Measurements from ENCODE around the gene RADIL. TPM values are rescaled to one million over a fixed set of nuclear protein-coding genes. Genes with fewer than 3 reads are reported as not detected.

RADIL gene
- total and polyA plus RNA-seq, 2 of the 13 experiments (the other 11 are each of a cell fraction or from before 2014, with no cell fraction given): 0.05 to 0.09 TPM

DNA sequence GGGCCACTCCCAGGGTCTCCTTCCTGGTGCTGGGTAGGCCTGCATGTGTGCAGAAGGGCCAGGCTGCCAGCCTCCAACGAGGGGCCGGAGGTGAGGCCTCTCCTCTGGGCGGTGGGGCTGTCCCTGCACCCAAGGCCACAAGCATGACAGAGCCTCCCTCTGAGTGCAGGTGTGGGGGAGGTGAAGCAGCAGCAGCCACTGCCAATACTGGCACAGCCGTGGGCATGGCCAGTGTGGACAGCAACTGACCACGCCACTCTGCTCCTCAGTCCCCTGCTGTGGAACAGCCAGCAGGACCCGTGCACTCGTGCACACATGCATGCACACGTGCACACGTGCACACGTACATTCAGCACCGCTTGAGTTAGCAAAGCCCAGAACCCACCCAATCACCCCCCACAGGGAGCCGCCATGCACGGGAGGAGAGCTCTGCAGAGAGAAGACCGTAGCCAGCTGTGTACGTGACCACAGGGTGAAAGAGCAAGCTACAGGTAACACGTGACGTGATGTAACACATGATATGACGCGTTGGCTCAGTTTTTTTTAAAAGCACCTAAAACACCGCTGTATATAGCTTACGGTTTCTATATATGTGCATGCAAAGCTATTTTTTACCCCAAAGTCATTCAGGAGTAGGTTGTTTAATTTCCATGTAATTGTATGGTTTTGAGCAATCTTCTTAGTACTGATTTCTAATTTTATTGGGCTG is 44.7 kb downstream of the RADIL start:
- H3K79me2 ChIP-seq (ENCODE audit: insufficient read depth, low read length): no peaks in the 10 kb centered on the region
- H3K9me3 ChIP-seq (ENCODE audit: low read length): no peaks in the 10 kb centered on the region
- no peak overlapping the region for H3K9ac ChIP-seq (ENCODE audit: insufficient read depth, low read depth, low read length)
- CTCF ChIA-PET (ENCODE audit: low intra/inter-chr PET ratio, low total read pairs): no interaction called here
- POLR2A ChIA-PET: no interaction called here
- no peak overlapping the region for H3K27ac ChIP-seq (ENCODE audit: extremely low read length, insufficient read depth, low read length)
- no peak overlapping the region; the same call in 1 of the 2 replicates for H3K4me2 ChIP-seq (ENCODE audit: low read depth, low read length)
- no peak overlapping the region for H2AFZ ChIP-seq (ENCODE audit: low read length)
- peaks cover 28% of the 10 kb centered on the region for H3K4me1 ChIP-seq (ENCODE audit: insufficient read depth, low read length)
- in situ Hi-C loops (cut with HindIII; ENCODE audit: extremely low pct_ligation_motif_present, low pct_unique_long_range_greater_than_20kb) (no loop called here), intact Hi-C loops (cut with micrococcal nuclease; ENCODE audit: unreplicated experiment) (no loop called here)
- DNase-seq (ENCODE audit: low spot score) (no peak), ATAC-seq (peak; percentile 28), FAIRE-seq (no peak)
- WGBS (ENCODE audit: low lambda C conversion rate): 49% methylated on average over 16 of the region's 21 CpGs
- H3K36me3 ChIP-seq (replicated peaks in 1 of 2; ENCODE audit: control insufficient read depth in 1 of 2, insufficient read depth in 2 of 2, low read length in 2 of 2): no peaks in the 10 kb centered on the region
- no peaks in the 10 kb centered on the region for H4K20me1 ChIP-seq (ENCODE audit: insufficient read depth, low read length)
- H3K4me3 ChIP-seq (replicated peaks in 1 of 3; ENCODE audit: insufficient read depth in 1 of 3, low read depth in 2 of 3, low read length in 3 of 3): no peak overlapping the region
- peaks cover 4 to 21% of the 10 kb centered on the region in 2 experiments; a peak in 4 of 5 replicates for H3K27me3 ChIP-seq (ENCODE audit: control insufficient read depth in 1 of 2, insufficient read depth in 2 of 2, low read length in 2 of 2)
- BruUV-seq (replicated peaks): no TSS peak
- TF ChIP-seq ZNF235 (CRISPR knock-in tag; IDR thresholded peaks at IDR 0.05; ENCODE audit: borderline replicate concordance) (no peak), CREB1 (IDR thresholded peaks at IDR 0.05) (peak; percentile 59; the same call in 1 of the 2 replicates), CREB1 (CRISPR knock-in tag; IDR thresholded peaks at IDR 0.05) (no peak), ZNF124 (CRISPR knock-in tag; IDR thresholded peaks at IDR 0.05) (no peak), ZBTB21 (CRISPR knock-in tag; IDR thresholded peaks at IDR 0.05) (peak; percentile 33; the same call in 1 of the 2 replicates), EED (CRISPR knock-in tag; IDR thresholded peaks at IDR 0.05) (no peak), LCORL (IDR thresholded peaks at IDR 0.05) (no peak), LCORL (CRISPR knock-in tag; IDR thresholded peaks at IDR 0.05) (no peak), ZNF687 (CRISPR knock-in tag; IDR thresholded peaks at IDR 0.05) (peak; percentile 32; the same call in 1 of the 2 replicates), REL (CRISPR knock-in tag; conservative IDR thresholded peaks at IDR 0.05) (no peak), GTF3A (CRISPR knock-in tag; conservative IDR thresholded peaks at IDR 0.05) (no peak), BHLHE40 (IDR thresholded peaks at IDR 0.05; ENCODE audit: low read length) (peak; percentile 62), HNRNPL (IDR thresholded peaks at IDR 0.05; ENCODE audit: low read depth, low read length) (0 out of 2 replicates have a peak, but pooled peaks have one; percentile 57), PCBP1 (IDR thresholded peaks at IDR 0.05; ENCODE audit: borderline replicate concordance, low read depth, low read length) (no peak), ZBTB7B (CRISPR knock-in tag; IDR thresholded peaks at IDR 0.05) (no peak)
- TF ChIP-seq, protein P1, sequence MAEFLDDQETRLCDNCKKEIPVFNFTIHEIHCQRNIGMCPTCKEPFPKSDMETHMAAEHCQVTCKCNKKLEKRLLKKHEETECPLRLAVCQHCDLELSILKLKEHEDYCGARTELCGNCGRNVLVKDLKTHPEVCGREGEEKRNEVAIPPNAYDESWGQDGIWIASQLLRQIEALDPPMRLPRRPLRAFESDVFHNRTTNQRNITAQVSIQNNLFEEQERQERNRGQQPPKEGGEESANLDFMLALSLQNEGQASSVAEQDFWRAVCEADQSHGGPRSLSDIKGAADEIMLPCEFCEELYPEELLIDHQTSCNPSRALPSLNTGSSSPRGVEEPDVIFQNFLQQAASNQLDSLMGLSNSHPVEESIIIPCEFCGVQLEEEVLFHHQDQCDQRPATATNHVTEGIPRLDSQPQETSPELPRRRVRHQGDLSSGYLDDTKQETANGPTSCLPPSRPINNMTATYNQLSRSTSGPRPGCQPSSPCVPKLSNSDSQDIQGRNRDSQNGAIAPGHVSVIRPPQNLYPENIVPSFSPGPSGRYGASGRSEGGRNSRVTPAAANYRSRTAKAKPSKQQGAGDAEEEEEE (CRISPR knock-in tag; IDR thresholded peaks at IDR 0.05; ENCODE audit: borderline replicate concordance): no peak
- TF ChIP-seq, protein P2, sequence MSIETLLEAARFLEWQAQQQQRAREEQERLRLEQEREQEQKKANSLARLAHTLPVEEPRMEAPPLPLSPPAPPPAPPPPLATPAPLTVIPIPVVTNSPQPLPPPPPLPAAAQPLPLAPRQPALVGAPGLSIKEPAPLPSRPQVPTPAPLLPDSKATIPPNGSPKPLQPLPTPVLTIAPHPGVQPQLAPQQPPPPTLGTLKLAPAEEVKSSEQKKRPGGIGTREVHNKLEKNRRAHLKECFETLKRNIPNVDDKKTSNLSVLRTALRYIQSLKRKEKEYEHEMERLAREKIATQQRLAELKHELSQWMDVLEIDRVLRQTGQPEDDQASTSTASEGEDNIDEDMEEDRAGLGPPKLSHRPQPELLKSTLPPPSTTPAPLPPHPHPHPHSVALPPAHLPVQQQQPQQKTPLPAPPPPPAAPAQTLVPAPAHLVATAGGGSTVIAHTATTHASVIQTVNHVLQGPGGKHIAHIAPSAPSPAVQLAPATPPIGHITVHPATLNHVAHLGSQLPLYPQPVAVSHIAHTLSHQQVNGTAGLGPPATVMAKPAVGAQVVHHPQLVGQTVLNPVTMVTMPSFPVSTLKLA (IDR thresholded peaks at IDR 0.05): peak; percentile 74
